OCI-M2 (cell line): ENCODE data around the gene PKMYT1.

ENCODE experiments used
- DNase-seq: peaks from one replicate; lab custom pipeline; 2025; ENCODE audit not compliant: unreplicated experiment; lab: John Stamatoyannopoulos, UW

The PKMYT1 gene

DNA sequence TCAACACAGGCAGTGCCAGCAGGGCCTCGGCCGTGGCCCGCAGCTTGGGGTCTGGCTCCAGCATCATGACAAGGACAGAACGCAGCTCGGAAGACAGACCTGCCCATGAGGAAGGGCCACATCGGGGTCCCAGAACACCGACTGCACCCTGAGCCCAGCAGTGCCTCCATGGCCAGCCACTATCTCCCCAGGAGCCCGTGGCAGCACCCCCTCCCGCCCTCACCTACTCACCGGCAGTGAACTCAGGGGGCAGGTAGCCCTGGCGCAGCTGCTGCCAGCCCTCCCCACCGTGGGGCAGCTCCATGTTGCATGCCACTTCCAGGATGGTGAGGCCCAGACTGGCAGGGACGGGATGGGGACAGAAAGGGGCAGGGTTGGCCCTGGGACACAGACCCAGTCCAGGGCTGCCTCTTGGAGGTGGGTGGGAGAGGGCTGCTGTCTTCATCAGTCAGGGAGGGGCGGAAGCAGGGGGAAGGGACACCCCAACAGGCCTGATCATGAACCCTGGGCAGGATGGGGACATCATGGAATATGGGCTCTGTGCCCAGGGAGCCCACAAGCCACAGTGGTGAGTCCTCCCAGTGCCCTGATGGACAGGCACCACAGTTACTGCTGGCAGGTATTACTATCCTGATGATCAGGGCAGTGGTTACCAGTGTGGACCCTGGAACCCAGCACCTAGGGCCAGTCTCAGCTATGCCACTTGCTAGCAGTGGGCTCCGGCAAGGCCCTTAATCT is 5.8 kb downstream of the PKMYT1 start:
- DNase-seq, result no peak

DNA sequence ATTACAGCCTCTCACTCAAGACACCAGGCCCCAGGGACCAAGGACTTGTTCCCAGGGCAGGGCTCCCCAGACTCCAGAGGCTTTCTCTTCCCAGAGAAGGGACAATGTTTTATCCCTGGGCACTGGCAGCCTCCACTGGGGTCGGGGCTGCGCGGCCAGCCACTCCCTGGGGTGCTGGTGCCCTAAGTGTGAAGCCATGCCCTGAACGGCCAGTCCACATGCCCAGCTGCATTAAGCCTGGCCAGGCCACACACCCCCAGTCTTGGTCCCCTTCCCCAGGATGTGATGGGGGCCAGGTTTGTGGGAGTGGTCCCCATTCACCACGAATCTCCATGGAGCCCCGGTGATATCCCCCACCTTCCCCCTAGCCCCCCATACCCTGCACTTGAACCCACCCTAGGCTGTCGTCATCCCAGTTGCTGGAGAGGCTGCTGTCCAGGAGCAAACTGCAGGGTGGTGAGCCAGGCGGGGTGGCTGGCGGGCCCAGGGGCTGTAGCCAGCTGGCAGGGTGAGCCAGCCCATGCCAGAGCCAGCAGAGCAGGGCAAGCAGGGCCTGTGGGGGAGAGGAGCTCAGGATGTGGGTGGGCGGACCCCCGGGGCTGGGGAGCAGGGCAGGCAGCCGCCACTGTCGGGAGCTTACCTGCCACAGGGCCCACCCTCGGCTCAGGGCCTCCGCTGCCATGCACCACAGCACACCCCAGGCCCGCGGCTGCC is 6.5 kb downstream of the PKMYT1 start:
- DNase-seq, result no peak

DNA sequence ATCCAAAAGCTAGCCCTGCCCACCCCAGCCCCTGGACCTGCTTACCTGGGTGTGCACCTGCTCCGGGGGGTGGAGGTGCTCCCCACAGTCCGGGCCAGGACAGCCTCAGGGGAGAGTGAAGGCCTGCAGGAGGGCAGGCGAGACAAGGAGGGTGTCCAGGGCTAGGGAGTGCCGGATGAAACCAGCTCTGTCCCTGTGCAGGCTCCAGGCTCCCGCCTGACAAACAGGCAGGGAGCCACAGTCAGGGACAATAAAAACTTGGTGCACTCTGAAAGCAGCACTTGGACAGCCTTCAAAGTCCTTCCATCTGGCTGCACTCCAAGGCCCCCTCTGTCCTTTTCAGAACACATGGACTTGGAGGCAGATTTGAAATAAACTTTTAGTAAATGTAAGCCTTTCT is 7.2 kb downstream of the PKMYT1 start:
- DNase-seq, result no peak

DNA sequence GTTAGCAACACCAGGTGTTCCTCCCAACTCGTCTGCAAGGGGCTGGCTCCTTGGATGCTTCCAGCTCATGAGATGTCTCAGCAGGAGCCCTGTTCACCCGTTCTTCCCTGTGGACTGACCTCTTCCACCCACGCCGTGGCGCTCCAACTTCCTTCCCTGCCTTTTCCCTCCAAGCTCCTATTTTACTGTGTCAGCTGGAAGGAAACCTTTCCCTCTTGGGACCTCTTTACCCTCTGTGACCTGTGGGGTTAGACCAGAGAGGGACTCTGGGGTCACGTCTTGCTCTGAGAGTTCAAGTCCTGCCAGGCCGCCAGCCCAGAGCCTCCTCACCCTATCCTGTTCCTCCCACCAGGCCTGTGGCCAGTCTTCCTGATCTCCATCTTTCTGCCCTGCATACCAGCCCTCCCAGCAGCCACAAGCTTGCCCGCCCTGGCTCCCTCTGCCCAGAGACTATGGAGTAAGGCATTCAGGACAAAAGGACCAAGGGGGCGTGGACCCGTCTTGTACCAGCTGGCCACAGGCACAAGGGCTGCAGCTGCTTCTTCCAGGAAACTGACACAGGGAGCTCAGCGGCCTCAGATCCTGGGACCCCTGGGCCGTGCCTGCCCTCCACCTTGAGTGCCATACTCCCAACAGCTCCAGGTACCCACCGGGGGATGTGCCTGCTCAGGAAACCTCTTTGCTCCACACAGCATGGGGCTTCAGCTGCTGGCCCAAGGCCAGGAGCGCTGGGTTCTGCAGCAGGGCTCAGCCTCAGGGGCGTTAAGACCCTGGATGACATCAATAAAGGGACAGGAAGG is 8.1 kb downstream of the PKMYT1 start:
- no peak for DNase-seq

DNA sequence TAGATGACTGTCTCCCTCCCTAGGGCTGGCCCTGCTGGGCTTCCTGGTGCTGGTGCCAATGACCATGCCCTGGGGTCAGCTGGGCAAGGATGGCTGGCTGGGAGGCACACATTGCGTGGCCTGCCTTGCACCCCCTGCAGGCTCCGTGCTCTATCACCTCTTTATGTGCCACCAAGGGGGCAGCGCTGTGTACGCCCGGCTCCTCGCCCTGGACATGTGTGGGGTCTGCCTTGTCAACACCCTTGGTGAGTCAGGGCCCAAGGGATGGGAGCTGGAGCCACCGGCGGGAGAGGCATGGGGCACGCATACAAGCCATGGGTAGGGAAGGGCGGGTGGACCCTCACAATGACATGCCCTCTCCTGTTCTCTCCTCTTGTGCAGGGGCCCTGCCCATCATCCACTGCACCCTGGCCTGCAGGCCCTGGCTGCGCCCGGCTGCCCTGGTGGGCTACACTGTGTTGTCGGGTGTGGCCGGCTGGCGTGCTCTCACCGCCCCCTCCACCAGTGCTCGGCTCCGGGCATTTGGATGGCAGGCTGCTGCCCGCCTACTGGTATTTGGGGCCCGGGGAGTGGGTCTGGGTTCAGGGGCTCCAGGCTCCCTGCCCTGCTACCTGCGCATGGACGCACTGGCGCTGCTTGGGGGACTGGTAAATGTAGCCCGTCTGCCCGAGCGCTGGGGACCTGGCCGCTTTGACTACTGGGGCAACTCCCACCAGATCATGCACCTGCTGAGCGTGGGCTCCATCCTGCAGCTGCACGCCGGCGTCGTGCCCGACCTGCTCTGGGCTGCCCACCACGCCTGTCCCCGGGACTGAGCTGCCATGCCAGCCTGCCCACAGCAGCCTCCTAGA is 8.9 kb downstream of the PKMYT1 start:
- DNase-seq, result no peak

DNA sequence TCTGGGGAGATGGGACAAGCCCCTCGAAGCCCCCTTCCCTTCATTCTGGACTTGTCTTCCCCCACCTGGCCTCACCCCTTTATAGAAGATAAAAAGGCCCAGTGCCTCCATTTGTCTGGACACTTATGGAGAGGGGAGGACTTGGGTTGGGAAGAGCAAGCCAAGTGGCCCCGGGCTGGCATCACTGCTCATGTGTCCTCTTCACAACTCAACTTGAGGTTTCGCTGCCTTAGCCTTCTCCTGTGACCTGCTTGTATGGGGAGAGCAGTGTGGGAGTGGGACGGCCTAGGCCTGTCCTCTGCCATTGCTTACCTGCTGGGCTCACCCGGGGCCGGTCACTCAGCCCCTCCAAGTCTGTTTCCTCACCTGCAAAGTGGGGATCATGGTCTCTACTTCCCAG is 9.7 kb downstream of the PKMYT1 start:
- no peak for DNase-seq

DNA sequence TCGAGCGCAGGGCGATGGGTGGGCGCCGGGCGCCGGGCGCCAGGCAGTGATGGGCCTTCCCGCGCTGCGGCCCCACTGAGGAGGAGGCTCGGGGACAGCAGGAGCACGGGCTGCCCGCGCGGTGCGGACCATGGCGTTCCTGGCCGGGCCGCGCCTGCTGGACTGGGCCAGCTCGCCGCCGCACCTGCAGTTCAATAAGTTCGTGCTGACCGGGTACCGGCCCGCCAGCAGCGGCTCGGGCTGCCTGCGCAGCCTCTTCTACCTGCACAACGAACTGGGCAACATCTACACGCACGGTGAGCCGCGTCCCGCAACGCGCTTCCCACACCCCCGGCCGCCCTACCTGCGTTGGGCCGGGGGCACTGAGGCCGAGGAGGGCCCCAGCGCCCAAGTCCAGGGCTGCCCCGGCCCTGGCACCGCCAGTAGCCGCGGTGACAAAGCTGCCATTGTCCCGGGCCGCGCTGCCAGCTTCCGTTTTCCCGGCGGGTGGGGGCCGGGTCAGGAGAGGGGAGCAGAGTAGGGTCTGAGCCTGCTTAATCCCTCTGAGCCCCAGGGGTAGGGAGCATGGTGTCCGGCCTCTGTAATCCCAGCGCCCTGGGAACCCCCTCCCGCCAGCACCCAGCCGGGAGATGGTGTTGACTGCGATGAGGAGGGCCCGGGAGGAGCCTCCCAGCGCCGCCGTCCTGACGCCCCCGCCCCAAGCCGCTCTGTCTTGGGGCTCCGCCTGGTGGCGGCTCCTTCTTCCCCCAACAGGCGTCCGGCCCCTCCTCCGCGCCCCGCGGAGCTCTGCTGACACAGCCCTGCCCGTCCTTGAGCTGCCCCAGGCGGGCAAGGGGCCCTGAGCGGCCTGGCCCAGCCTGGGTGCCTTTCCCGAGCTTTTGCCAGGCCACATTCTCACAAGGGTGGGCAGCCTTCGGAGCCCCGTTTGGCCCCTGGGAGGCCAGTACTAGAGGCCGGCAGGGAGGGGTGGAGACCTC is 10.4 kb downstream of the PKMYT1 start:
- DNase-seq, result peak; percentile 22

DNA sequence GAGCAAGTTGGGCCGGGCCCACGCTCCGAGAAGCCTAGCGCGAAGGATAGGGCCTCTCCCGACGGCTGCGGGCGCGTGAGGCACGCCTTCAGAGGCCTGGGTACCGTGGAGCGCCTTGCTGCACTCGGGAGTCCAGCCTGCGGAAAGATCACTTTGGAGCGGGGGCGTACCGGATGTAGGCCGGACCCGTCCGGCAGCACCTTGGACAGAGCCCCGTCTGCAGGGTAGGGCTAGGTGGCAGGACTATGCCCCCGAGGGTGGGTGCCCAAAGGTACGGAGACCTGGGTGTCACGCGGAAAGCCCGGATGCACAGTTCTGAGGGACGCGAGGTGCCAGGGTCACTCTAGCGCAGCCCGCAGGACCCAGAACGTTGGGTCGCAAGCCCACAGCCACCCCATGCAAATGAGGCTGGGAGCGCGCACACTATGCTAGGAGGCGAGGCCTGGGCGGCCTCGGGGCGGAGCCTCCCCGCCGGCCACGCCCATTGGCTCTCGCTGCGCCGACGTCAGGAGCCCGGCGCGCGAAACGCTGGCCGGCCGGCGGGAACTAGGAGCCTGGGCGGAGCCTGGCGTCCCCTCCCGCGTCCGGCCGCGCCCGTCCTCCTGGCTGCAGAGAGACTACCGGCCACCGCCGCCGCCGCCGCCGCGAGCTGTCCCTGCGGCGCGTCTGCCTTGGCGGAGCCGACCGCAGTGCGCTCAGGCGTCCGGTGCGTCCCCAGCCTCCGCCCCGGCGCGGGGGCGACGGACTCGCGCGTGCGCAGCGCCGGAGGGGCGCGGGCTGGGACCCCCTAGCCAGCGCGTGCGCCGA is 11.3 kb downstream of the PKMYT1 start, which contains the start of gene PAQR4:
Gene PAQR4 (plus strand): TSS at position 611 of the 807 bp plus-strand sequence. CDS start 327 bp downstream, outside the sequence.
- DNase-seq, result peak; percentile 51

DNA sequence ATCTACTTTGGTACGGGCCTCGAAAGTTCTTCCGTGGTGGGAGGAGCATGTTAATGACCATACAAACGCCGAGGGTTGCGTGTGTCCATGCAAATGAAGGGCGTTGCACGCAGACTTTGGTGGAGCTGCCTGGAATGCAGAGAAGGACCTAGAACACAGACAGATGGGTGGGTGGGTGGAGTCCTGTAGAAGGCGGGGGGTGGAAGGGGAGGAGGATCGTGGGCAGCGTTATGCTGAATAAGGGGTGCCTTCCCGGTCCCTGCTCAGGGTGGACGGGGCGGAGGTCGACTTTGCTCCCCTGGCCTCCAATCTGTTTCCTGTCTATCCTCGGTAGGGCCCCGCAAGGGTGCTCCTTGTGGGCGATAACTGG is 11.9 kb downstream of the PKMYT1 start:
- DNase-seq, result no peak

DNA sequence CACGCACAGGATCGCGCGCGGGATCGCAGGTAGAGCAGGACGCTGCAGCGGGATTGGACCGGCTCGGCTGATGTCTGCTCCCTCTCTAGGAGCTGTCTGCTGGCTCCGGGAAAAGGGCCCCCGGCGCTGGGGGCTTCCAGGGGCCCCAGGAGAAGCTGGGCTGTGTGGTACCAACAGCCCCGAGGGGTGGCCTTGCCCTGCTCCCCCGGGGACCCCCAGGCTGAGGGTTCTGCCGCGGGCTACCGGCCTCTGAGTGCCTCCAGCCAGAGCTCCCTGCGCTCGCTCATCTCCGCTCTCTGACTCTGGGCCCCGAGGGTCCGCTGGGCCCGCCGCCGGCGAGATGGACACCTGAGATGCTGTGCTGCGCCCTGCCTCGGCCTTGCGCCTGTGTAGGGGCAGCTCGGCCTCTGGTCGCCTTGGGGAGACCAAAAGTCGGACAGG is 12.5 kb downstream of the PKMYT1 start:
- no peak for DNase-seq

DNA sequence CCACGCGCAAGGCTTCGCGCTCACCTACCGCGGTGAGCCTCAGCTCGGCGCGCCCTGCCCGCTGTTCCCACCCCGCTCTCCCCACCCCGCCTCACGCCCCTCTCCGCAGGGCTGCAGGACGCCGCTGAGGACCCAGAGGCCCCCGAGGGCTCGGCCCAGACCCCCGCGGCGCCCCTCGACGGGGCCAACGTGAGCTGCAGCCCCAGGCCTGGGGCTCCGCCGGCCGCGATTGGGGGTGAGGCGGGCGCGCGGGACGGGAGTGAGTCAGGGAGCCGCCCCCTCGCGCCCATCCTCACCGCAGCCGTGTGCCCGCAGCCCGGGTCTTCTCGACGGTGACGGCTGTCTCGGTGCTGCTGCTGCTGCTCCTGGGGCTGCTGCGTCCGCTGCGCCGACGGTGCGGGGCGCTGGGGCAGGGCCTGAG is 13.0 kb downstream of the PKMYT1 start:
- no peak for DNase-seq

DNA sequence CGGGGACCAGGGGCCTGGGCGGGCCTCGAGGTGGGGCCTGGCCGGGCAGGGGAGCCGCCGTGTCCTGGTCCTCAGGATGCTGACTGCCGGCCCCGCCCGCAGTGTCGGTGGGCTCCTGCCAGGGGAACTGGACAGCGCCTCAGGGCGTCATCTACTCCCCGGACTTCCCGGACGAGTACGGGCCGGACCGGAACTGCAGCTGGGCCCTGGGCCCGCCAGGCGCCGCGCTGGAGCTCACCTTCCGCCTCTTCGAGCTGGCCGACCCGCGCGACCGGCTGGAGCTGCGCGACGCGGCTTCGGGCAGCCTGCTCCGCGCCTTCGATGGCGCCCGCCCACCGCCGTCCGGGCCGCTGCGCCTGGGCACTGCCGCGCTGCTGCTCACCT is 13.4 kb downstream of the PKMYT1 start:
- DNase-seq, result no peak

DNA sequence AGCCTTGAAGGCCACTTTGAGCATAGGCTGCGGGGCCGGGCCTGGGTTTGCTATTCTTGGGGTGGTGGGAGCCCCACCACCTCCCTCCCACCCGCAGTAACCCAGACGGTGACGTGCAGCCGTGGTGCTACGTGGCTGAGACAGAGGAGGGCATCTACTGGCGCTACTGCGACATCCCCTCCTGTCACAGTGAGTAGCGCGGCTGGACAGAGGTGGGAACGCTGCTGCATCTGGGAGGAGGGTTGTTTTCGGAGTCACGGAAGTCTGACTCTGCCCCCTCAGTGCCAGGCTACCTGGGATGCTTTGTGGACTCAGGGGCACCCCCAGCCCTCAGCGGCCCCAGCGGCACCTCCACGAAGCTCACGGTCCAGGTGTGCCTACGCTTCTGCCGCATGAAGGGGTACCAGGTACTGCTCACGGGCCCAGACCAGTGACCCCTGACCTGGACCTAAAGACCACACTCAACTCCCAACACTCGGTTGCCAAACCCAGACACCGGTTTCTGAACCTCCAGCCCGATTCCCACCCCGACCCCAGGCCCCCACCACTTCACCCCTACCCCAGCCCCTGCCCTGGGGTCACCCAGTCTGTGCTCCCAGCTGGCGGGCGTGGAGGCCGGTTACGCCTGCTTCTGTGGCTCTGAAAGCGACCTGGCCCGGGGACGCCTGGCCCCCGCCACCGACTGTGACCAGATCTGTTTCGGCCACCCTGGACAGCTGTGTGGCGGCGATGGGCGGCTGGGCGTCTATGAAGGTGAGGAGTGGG is 14.0 kb downstream of the PKMYT1 start:
- no peak for DNase-seq

DNA sequence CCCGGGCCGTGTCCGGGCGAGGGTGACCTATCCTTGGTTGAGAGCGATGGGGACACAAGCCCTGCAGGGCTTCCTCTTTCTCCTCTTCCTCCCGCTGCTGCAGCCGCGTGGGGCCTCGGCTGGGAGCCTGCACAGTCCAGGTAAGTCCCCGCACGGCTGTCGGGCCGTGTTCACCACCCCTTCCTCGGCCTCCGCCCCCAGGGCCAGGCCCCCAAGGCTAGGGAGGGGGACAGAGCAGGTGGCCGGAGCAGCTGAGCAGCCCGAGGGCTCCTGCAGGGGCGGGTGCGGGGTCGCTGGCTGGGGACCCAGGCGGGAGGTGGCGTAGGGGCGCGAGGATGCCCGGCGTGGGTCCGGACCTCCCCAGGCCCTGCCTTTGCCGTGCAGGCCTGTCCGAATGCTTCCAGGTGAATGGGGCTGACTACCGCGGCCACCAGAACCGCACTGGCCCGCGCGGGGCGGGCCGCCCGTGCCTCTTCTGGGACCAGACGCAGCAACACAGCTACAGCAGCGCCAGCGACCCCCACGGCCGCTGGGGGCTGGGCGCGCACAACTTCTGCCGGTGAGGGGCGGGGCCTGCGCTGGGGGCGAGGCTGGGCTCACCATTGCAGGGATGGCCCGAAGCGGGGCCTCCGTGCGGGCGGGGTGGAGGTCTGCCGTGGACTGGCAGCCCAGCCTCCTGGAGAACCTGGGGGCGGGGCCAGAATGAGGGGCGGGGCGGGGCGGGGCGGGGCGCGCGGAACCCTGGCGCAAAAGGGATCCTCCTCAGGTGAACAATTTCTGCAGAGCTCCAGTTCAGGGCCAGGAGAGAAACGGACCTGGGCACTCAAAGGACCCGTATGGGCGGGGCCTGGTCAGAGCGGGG is 15.5 kb downstream of the PKMYT1 start:
- DNase-seq, result no peak

DNA sequence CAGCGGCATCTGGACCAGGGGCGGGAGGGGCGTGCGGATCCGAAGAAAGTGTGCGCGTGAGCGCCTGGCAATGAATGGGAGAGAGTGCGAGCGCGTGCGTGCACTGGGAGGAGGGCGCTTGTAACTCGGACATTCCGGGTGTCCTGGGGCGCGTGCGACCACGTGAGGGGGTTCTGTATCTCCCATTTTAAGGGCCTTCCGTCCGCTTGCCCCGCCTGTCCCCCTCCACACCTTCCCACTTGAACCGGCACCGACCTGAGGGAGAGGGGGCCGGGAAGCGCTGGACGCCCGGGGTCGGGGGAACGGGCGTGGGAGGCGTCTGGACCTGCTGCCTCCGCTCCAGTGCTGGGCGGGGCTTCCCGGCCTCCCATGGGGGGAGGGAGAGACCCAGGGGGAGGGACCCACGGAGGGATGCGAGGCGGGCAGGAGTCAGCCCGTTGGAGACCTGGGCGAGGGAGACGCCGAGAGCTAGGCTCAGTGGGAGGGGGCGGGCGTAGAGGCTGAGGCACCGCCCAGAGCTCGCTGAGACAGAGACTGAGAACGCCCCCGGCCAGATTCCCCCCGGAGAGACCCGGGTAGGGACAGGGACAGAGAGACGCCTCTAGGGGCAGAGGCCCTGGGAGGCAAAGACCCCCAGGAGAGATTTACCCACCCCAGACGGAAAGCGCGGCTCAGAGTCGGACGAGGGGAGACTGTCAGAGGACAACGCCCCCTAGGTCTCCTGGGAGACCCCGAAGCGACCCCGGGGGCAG is 16.3 kb downstream of the PKMYT1 start, which contains the start of gene KREMEN2:
Gene KREMEN2 (plus strand): TSS at position 553 of the 752 bp plus-strand sequence. CDS start 246 bp downstream, outside the sequence.
- DNase-seq, result peak; percentile 17

DNA sequence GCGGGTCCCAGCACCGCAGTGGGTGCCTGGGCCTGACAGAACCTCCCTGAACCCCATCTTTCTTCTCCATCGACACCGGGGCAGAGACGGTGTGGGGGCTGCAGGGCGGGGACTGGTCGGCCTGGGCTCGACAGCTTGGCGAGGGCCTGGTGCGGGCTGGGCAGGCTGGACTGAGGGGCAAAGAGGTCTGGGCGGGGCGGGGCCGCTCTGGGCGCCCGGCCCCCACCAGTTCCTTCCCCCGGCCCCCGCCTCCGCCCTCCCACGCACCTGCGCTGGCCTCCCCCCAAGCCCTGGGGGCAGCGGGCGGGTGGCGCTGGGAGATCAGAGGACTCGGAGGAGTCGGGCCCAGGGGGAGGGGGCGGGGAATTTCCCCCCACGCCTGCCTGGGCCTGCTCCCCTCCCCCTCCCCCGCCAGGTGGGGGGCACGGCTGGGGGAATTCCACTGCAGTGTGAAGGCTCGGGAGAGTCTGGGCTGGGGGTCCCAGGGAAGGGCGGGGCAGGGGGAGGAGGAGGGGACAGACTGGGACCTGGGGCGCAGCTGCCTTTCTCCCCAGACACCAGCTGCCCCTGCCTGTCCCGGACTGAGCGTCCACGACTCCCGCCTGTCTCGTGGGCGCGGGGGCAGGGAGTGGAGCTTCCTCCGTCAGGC is 17.0 kb downstream of the PKMYT1 start:
- no peak for DNase-seq
